Testis (tissue), 2 donors: ENCODE measurements around the gene EREG.

Experiments used
- CTCF ChIP-seq, 3 experiments: fragments of 450-650 bp in 2 of 3; fragments of 200-600 bp in 1 of 3; sonication (generic) in 1 of 3; IDR thresholded peaks; one replicate each; pipeline ENCODE4 v1.5.1; 2016 to 2019; ENCODE audit warnings: antibody characterized with exemption in 3 of 3, mild to moderate bottlenecking in 2 of 3, moderate library complexity in 1 of 3
- POLR2A ChIP-seq: fragments of 450-650 bp; IDR thresholded peaks from one replicate; pipeline ENCODE4 v1.6.1; 2017; ENCODE audit warnings: antibody characterized with exemption, mild to moderate bottlenecking, moderate library complexity

GRCh38 chr4:74386159-74386558, 21.2 kb downstream of the EREG start:
- TF ChIP-seq POLR2A (no peak), CTCF (IDR thresholded peaks at IDR 0.05) (no peak)
